GM12872 (cell line): ENCODE data around the gene TMEM185A.
"Not testable (repeated sequence)": the region's sequence is repeated elsewhere in the genome, so short reads cannot be mapped to it uniquely, and the experiment has no call there.

ENCODE experiments used
- TF ChIP-seq, protein P1 (sequence below): IDR thresholded peaks from 3 replicates; pipeline ENCODE4 v1.5.1; 2011; ENCODE audit warnings: low read depth, mild to moderate bottlenecking, low read length, moderate library complexity; ENCODE audit not compliant: insufficient read depth

TMEM185A gene

GRCh38 chrX:149587359-149587758 lies 44.2 kb downstream of the TMEM185A start, which contains the start of gene MAGEA9B:
Gene MAGEA9B, minus strand, starts transcription at chrX:149587459. Its CDS starts 4,280 bp downstream, at chrX:149583179.
- TF ChIP-seq, protein P1, sequence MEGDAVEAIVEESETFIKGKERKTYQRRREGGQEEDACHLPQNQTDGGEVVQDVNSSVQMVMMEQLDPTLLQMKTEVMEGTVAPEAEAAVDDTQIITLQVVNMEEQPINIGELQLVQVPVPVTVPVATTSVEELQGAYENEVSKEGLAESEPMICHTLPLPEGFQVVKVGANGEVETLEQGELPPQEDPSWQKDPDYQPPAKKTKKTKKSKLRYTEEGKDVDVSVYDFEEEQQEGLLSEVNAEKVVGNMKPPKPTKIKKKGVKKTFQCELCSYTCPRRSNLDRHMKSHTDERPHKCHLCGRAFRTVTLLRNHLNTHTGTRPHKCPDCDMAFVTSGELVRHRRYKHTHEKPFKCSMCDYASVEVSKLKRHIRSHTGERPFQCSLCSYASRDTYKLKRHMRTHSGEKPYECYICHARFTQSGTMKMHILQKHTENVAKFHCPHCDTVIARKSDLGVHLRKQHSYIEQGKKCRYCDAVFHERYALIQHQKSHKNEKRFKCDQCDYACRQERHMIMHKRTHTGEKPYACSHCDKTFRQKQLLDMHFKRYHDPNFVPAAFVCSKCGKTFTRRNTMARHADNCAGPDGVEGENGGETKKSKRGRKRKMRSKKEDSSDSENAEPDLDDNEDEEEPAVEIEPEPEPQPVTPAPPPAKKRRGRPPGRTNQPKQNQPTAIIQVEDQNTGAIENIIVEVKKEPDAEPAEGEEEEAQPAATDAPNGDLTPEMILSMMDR, result not testable (repeated sequence)

DNA sequence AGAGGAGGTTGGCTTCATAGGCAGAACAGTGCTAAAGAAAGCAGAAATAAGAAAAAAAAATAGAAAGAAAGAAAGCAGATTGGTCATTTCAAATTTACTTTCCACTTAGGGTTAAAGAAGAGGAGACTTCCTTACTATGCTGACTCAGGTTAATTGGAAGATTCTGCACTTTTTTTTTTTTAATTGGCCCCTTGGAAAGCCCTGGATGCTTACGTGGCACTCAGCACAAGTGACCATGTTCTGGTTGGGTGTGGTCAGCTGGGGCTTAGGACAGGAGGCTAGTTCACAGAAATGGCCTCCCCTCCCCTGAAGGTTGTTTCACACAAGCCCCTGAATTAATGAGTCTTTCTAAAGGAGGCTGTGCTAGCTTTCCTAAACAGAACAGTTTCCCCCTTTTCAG lies 58.8 kb downstream of the TMEM185A start:
- TF ChIP-seq, protein P1, result no peak

- TF ChIP-seq, protein P1, result no peak
Observed at GRCh38 chrX:149571770-149572169, 59.8 kb downstream of the TMEM185A start.

GRCh38 chrX:149570668-149571067 lies 60.9 kb downstream of the TMEM185A start:
- TF ChIP-seq, protein P1, result no peak

GRCh38 chrX:149569770-149570169 lies 61.8 kb downstream of the TMEM185A start:
- TF ChIP-seq, protein P1, result no peak

GRCh38 chrX:149568701-149569296 lies 62.8 kb downstream of the TMEM185A start:
- TF ChIP-seq, protein P1, result no peak

- TF ChIP-seq, protein P1, result no peak
Observed at GRCh38 chrX:149567621-149568417, 63.8 kb downstream of the TMEM185A start.
